ENCODE results near the gene ADCY10. TPM values are rescaled to one million over a fixed set of nuclear protein-coding genes. Genes with fewer than 3 reads are reported as not detected.

Gene ADCY10
- total and polyA plus RNA-seq, 2 donors (not counting 3 experiments of a cell fraction or from before 2014, with no cell fraction given) = not detected

DNA sequence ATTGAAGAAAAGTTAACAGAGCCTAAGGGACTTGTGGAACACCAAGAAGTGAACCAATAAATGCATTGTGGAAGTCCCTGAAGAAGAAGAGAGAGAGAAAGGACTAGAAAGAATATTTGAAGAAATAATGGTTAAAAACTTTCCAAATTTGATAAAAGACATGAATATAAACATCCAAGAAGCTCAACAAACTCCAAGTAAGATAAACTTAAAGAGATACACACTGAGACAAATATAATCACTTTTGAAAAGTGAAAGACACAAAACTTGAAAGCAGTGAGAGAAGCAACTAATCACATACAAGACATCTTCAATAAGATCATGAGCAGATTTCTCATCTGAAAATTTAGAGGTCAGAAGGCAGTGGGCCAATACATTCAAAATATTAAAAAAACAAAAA, 101.0 kb downstream of the ADCY10 start:
- dilution Hi-C loops (cut with MboI; ENCODE audit: extremely low pct_ligation_motif_present, low sequenced_read_pairs) = no loop called here

More for the DNA sequence above, 101.0 kb downstream of the ADCY10 start:
- Histone ChIP-seq H3K9me1 (replicated peaks; ENCODE audit: control insufficient read depth, extremely low read depth, insufficient read depth, low read length) (no peaks in the 10 kb centered on the region), H3K27ac (ENCODE audit: insufficient read depth, low read depth, low read length) (no peak overlapping the region), H3K4me3 (replicated peaks in 1 of 3; ENCODE audit: insufficient read depth in 1 of 3, low read depth in 1 of 3, low read length in 3 of 3) (no peak overlapping the region), H3K4me1 (ENCODE audit: control insufficient read depth, extremely low read depth, insufficient read depth, low read length) (no peaks in the 10 kb centered on the region), H3K79me2 (ENCODE audit: control insufficient read depth, insufficient read depth, low read length) (no peaks in the 10 kb centered on the region), H3K9me3 (replicated peaks; ENCODE audit: control insufficient read depth, insufficient read depth, low read length) (no peaks in the 10 kb centered on the region), H3K9ac (replicated peaks; ENCODE audit: extremely low read depth, insufficient read depth, low read length) (no peak overlapping the region), H3K27me3 (ENCODE audit: control insufficient read depth in 2 of 2, insufficient read depth in 2 of 2, low read length in 2 of 2) (no peaks in the 10 kb centered on the region), H4K20me1 (replicated peaks; ENCODE audit: control insufficient read depth, extremely low read depth, insufficient read depth, low read length) (no peaks in the 10 kb centered on the region), H2AFZ (ENCODE audit: low read depth, low read length) (no peak overlapping the region), H3K4me2 (ENCODE audit: insufficient read depth, low read length) (no peak overlapping the region), H3K36me3 (ENCODE audit: control insufficient read depth in 2 of 2, extremely low read depth in 1 of 2, insufficient read depth in 2 of 2, low read length in 2 of 2) (no peaks in the 10 kb centered on the region)
- CTCF ChIA-PET = no interaction called here
- no peak for FAIRE-seq
- no peak for DNase-seq (ENCODE audit: low read depth, low spot score)
- TF ChIP-seq POLR2AphosphoS5 (IDR thresholded peaks at IDR 0.05; ENCODE audit: insufficient read depth, low read depth, low read length) (no peak), CTCF (IDR thresholded peaks at IDR 0.05; ENCODE audit: extremely low read depth in 1 of 2, insufficient read depth in 1 of 2, low read depth in 1 of 2, low read length in 2 of 2) (no peak), MYC (IDR thresholded peaks at IDR 0.05; ENCODE audit: low read depth, low read length) (no peak), POLR2A (IDR thresholded peaks at IDR 0.05; ENCODE audit: low read depth, low read length) (no peak), JUN (IDR thresholded peaks at IDR 0.05; ENCODE audit: borderline replicate concordance, insufficient read depth, insufficient read length, low read depth) (no peak)
- intact Hi-C loops (cut with micrococcal nuclease) = no loop called here
- POLR2A ChIA-PET = no interaction called here
- no TSS peak for BruUV-seq (replicated peaks)
